Non-pigmented ciliary epithelial cell (primary cell): ENCODE data around the gene TEX36.
"Not testable (repeated sequence)": the region's sequence is repeated elsewhere in the genome, so short reads cannot be mapped to it uniquely, and the experiment has no call there.

Experiments used
- DNase-seq: peaks from one replicate; pipeline ENCODE4 v3.0.0-alpha.2; 2010; ENCODE audit warnings: low read depth

The TEX36 gene

DNA sequence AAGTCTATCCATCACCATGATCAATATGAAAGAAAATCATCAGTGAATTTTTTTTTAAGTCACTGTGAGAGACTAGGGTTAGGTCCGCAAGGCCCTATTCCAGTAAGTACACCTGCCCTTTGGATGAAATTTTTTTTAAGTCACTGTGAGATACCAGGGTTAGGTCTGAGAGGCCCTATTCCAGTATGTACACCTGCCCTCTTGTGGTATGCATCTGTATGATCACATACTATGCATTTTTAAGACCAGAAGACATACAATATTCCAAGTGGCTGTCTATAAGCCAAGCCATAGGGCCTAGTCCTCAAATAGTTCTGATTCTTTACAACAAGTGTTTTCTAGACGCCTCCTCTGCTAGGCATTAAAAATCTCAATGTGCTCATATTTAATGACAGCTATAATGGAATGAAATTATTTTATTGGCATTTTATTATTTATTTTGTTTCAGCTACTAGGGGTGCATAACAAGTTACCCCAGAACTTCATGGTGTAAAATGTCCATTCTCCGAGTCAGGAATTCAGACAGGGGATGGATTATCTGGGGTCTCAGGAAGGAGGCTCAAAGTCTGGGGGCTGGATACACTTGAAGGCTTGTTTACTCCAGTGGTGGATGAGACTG lies 53.1 kb downstream of the TEX36 start:
- no peak for DNase-seq

DNA sequence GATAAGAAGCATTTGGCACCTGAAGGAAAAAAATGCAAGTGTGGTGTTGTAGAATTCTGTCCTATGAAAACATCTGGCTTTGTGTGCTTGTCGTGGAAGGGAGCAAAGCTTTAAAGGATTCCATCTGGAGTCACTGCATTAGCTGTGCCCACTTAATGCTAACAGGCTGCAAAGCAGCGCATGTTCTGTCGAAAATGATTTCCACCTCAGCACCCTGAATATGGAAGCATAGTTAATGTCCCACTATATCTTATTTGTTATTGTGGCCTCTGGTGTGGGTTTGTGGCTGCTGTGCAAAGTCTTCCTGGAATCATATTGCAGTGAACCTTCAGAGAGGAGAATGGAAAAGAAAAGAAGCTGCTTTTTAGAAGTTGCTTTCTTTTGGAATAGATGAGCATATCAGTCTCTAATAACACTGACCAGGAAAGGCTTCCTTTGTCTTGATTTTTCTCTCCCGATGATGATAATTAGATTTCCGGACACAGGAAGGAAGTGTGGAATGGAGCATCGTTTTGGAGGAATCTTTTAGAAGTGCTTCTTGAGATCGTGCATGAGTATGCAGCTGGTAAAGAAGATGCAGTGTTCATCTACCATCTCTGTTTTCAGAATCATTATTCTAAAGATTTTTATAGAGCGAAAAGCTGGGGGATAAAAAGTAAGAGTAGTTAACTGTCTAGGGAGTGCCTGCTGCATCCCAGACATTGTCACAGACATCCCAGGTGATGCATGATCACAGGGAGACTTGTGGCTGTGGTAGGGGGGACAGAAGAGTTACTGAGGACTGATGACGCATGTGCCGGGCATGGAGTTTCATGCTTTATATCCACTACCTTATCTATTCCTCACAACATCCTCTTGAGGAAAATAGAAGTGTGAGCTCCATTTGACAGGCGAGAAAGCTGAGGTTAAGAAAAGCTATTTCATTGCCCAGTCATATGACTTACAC lies 54.6 kb downstream of the TEX36 start:
- no peak for DNase-seq

DNA sequence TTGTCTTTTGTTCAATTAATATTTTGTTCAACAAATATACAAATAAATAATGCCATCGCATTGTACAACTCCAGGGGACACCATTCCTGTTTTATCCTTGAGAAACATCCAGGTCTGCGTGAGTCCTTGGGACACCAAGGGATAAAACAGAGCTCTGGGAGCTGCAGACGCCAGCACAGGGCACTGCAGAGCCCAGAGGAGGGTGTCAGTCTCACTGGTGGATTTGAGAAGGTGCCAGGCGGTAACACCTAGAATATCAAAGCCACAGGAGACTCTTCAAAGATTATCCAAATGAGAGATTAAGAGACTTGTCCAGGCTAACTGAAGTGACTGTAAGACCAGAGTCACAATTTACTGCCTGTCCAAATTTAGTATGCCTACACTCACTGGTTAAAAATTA lies 55.3 kb downstream of the TEX36 start:
- DNase-seq: no peak

DNA sequence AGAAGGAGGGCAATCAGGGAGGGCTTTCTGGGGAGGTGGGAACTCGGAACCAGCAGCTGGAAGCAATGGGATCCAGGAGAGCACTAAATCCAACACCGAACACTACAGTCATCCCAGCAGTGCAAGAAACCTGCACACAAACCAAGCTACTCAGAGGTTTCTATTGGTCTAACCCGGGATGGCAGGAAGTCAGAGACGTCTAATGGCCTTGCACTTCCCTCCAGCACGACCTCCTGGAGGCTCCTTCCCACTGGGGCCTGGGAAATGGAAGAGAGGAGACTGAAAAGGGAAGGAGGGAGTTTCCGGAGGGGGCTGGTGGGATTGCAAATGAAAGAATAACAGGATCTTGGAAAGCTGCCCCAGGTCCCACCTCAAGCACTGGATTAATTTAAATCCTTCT lies 56.3 kb downstream of the TEX36 start:
- no peak for DNase-seq

DNA sequence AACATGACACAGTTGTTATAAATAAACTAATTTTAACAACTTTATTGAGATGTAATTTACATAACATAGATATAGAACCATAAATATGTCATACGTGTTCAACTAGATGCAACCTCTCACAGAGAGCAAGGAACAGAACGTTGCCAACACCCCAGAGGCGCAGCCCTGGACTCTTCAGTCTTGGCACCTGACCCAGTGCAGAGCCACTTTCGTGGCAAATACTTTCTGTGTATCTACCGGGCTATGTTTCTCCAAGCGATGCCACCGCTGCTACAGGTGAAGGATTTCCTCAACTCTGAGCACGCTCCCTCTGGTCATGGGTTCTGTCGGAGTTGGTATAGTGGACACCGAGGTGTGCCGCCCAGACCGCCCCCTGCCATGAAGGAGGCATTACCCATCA lies 57.4 kb downstream of the TEX36 start:
- DNase-seq: no peak

DNA sequence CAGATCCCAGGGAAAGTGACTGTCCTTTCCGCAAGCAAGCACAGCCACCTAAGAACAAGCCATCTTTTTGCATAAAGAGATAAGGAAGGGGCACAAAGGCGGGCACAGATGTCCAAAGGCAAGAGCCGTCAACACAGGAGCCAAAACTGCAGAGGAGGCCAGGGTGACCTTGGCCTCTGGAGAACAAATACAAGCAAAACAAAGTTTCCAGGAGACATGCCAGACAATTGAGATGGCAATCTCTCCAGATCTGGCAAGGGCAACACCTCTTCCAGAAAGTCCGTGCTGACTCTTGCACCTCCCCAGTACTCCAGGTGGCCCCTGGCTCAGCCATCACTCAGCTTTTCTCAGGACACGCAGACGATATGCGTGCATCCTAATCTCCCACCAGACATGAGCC lies 58.2 kb downstream of the TEX36 start:
- DNase-seq: no peak

DNA sequence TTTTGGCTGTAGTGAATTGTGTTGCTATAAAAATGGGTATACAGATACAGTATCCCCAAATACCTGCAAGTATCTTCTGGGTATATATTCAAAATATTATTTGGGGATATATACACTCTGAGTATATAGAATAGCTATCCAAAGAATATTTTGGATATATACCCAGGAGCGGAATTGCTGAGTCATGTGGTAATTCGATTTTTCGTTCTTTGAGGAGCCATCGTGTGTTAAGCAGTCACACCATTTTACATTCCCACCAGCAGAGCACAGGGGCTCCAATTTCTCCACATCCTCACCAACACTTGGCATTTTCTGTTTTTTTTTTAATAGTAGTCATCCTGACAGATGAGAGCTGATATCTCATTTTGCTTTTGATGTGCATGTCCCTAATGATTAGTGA lies 61.9 kb downstream of the TEX36 start:
- no peak for DNase-seq

DNA sequence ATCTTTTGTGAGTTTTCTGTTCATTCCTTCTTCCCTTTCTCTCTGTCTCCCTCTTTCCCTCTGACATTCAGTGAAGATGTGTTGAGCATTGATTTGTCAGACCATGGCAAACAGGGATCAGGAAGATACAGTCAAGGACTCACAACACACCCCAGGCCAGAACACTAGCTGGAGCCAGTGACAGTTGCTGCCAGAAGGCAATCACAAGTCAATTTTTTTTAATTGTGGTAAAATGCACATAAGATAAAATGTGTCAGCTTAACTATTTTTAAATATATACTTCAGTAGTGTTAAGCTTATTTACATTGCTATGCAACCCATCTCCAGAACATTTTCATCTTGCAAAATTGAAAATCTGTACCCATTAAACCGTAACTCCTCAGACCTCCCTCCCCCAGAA lies 62.6 kb downstream of the TEX36 start:
- DNase-seq: no peak

DNA sequence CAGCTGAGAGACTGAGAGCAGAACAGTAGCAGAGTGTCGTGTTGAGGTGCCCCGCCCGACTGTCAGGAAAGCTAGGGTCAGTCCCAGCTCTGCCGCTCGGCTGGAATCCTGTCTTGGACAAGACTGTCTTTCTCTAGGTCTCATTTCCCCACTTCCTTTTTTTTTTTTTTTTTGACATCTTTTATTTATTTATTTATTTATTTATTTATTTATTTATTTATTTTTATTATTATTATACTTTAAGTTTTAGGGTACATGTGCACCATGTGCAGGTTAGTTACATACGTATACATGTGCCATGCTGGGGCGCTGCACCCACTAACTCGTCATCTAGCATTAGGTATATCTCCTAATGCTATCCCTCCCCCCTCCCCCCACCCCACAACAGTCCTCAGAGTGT lies 69.9 kb downstream of the TEX36 start:
- not testable (repeated sequence) for DNase-seq

DNA sequence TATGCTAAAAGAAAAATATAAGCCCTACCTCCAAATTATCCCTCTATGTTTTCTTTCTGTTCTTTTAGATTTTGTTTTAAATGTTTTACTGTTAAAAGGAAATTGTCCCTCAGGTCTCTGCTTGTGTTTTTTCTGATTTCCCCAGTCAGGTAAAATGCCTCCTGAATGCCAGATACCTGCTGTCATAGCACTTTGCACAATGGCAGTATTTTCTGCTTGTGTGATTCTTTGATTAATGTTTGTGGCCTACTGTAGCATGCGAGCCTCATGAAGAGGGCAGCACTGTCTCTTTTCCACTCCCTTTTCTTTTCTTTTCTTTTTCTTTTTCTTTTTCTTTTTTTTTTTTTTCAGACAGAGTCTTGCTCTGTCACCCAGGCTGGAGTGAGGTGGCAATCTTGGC lies 71.2 kb downstream of the TEX36 start:
- no peak for DNase-seq

DNA sequence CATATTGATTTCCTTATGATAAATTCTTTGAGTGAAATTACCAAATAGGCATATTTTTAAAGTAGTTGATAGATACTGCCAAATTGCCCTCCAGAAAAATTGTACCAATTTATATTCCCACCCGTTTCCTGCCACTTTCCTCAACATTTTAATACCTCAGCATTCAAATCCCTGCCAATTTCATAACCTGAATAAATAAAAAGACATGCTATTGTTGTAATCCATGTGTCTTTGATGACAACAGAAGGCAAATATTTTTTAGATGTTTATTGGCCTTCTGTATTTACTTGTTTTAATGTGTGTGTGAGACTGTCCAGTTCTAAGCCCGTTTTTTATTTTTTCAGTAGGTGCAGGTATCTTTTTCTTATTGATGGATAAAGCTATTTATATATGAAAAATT lies 71.7 kb downstream of the TEX36 start:
- no peak for DNase-seq

DNA sequence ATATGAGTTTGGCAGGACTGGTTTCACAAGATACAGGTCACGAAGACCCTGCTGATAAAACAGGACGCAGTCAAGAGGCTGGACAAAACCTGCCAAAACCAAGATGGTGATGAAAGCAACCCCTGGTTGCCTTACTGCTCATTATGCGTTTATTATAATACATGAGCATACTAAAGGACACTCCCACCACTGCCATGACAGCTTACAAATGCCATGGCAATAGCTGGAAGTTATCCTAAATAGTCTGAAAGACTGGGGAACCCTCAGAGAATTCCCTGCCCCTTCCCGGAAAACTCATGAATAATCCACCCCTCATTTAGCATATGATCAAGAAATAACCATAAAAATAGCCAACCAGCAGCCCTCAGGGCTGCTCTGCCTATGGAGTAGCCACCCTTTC lies 73.1 kb downstream of the TEX36 start:
- no peak for DNase-seq

DNA sequence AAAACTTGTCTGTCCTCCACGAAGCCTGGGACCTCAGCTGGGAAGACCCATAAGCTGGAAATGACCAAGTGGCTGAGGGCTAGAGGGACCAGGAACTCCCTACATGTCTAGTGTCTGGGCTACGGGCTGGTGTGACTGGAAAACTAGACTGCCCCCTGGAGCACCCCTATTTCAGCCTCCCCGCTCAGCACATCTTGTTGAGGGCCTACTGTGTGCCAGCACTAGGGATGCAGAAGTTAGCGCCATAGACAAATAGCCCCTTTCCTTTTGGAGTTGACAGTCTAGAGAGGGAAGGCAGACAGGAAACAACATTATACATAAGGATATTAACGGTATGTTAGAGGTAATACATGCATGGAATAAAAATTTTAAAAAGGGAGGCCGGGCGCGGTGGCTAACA lies 74.5 kb downstream of the TEX36 start:
- no peak for DNase-seq

DNA sequence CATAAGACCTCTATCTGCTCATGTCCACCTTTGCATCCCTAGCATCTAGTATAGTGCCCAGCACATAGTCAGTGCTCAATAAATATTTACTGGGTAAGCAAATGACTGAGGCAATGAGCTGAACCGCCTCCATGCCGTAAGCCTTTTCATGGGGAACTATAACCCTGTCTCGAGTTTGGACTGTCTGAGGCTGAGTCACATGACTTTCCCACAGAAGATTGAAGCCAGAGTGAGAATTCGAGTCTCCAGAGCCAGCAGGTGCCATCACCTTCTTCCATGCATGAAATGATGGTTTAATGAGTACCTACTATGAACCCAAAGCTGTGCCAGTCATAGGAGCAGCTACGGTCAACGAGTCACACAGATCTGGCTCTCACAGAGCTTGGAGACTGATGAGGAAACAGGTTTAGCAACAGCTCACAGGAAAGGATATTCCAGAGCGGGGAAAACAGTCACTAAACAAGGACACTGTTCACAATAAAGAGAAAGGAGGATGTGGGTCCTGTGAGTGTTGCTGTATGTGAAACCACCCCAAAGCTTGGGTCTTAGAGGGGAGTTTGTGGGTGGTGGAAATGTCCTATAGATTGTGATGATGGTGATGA lies 75.2 kb downstream of the TEX36 start:
- no peak for DNase-seq

DNA sequence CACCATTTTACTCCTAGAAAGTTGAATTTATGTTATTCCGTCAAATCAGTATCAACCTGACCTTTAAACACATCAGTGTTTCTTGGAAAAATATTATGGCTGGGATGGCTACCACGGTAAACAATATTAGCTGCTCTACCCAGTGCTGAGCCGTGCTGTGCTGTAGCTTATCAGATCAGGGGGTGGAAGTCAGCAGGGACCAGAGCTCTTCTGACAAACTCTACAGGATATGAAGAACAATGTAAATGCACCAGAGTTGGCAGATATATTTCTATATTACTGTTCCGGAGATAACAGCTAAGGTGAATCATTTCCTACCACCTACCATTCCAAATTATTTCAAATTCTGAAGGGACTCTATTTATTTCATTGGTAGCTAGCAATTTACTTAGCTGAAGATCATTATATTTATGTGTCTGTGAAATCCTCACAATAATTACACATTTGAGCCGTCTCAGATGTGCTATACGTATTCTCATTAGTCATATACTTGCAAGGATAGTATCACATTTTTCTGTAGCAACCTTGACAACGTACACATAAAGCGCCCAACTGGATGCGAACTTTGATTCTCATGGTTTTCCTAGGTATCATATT lies 76.5 kb downstream of the TEX36 start:
- no peak for DNase-seq
